Stomach (tissue), 4 donors: ENCODE data around the gene ANAPC4.

Experiments used
- EP300 ChIP-seq: sonication (generic); formaldehyde crosslinking; IDR thresholded peaks from one replicate; pipeline ENCODE4 v1.6.1; 2017; ENCODE audit warnings: antibody characterized with exemption
- POLR2A ChIP-seq, 4 donors: fragments of 450-650 bp; IDR thresholded peaks; one replicate each; pipeline ENCODE4 v1.6.1; 2016; ENCODE audit warnings: antibody characterized with exemption in 4 of 4, control low read depth in 2 of 4, mild to moderate bottlenecking in 1 of 4, moderate library complexity in 1 of 4

DNA sequence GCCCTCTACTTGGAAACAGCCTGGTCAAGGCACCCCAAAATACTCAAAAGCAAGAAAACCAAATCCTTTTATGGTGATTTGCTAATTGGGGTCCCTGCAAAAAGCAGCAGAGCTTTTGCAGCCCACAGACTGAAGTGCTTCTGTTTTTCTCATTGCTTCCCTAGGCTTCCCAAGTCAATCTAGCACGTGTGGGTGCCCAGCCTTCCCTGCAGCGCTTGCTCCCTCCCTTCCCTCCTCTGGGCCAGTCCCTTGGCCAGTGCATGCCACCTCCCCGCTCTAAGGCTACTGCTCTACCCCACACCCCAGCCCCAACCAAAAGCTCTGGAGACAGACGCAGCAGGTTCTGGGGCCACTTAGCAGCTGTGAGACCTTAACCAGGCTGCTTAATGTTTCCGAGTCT lies 53.6 kb downstream of the ANAPC4 start:
- TF ChIP-seq EP300 (no peak), POLR2A (IDR thresholded peaks at IDR 0.05) (no peak)
